Loucy (cell line): ENCODE results near the gene HS3ST3A1.

Experiments used
- EZH2phosphoT487 ChIP-seq: fragments of 200-600 bp; IDR thresholded peaks from 2 replicates; pipeline ENCODE4 v1.6.1; 2018; ENCODE audit warnings: antibody characterized with exemption, mild to moderate bottlenecking, moderate library complexity, borderline replicate concordance
- TF ChIP-seq, protein P1 (sequence below): fragments of 200-600 bp; sonication (generic); conservative IDR thresholded peaks from 2 replicates; pipeline ENCODE4 v1.5.1; 2014; ENCODE audit warnings: mild to moderate bottlenecking, antibody characterized with exemption, low read length

DNA sequence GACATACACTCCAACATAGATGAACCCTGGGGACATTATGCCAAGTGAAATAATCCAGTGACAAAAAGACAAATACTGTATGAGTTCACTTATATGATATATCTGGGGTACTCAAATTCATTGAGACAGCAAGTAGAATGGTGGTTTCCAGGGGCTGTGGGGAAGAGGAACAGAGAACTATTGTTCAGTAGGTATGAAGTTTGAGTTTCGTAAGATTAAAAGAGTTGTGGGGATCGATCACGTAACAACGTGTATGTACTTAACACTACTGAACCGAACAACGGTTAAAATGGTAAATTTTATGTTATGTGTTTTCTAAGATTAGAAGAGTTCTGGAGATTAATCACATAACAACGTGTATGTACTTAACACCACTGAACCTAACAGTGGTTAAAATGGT lies 100.8 kb downstream of the HS3ST3A1 start:
- TF ChIP-seq, protein P1, sequence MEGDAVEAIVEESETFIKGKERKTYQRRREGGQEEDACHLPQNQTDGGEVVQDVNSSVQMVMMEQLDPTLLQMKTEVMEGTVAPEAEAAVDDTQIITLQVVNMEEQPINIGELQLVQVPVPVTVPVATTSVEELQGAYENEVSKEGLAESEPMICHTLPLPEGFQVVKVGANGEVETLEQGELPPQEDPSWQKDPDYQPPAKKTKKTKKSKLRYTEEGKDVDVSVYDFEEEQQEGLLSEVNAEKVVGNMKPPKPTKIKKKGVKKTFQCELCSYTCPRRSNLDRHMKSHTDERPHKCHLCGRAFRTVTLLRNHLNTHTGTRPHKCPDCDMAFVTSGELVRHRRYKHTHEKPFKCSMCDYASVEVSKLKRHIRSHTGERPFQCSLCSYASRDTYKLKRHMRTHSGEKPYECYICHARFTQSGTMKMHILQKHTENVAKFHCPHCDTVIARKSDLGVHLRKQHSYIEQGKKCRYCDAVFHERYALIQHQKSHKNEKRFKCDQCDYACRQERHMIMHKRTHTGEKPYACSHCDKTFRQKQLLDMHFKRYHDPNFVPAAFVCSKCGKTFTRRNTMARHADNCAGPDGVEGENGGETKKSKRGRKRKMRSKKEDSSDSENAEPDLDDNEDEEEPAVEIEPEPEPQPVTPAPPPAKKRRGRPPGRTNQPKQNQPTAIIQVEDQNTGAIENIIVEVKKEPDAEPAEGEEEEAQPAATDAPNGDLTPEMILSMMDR, result no peak
- no peak for TF ChIP-seq EZH2phosphoT487
